ENCODE results near the gene FAM181B.

FAM181B gene

DNA sequence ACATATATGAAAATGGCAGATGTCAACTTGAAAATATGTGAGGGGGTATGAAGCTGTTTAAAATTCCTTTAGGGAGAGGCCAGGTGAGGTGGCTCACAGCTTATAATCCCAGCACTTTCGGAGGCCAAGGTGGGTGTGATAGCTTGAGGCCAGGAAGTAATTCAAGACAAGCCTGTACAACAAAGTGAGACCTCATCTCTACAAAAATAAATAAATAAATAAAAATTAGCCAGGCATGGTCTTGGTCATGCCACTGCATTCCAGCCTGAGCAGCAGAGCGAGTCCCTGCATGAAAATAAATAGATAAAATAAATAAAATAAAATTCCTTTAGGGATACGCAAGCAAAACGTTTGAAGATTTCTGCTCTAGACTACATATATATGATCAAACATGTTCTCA lies 38.1 kb upstream of the FAM181B start:
- no peak overlapping the region for H3K4me3 ChIP-seq (replicated peaks in 1 of 2; ENCODE audit: low read depth in 2 of 2, low read length in 2 of 2)
- DNase-seq (ENCODE audit: low read depth in 2 of 2), result no peak
- TF ChIP-seq, protein P1, sequence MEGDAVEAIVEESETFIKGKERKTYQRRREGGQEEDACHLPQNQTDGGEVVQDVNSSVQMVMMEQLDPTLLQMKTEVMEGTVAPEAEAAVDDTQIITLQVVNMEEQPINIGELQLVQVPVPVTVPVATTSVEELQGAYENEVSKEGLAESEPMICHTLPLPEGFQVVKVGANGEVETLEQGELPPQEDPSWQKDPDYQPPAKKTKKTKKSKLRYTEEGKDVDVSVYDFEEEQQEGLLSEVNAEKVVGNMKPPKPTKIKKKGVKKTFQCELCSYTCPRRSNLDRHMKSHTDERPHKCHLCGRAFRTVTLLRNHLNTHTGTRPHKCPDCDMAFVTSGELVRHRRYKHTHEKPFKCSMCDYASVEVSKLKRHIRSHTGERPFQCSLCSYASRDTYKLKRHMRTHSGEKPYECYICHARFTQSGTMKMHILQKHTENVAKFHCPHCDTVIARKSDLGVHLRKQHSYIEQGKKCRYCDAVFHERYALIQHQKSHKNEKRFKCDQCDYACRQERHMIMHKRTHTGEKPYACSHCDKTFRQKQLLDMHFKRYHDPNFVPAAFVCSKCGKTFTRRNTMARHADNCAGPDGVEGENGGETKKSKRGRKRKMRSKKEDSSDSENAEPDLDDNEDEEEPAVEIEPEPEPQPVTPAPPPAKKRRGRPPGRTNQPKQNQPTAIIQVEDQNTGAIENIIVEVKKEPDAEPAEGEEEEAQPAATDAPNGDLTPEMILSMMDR (IDR thresholded peaks at IDR 0.05; ENCODE audit: low read depth, low read length), result no peak

DNA sequence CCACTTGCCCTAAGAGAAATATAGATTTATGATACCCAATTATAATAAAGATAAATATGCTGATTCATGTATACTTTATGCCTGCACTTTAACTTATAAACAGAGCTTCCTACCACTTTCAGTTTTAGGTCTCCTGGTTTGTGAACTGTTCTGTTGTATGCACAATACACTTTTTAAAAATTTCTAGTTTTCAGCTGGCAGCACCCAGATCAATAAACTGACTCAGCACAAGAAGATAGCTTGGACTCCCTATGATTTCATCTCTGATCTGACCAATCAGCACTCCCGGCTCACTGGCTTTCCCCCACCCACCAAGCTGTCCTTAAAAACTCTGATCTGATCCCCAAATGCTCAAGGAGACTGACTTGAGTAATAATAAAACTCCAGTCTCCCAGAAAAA lies 33.5 kb upstream of the FAM181B start:
- TF ChIP-seq, protein P1 (IDR thresholded peaks at IDR 0.05; ENCODE audit: low read depth, low read length), result no peak
- no peak for DNase-seq (ENCODE audit: low read depth in 2 of 2)
- no peak overlapping the region for H3K4me3 ChIP-seq (replicated peaks in 1 of 2; ENCODE audit: low read depth in 2 of 2, low read length in 2 of 2)

DNA sequence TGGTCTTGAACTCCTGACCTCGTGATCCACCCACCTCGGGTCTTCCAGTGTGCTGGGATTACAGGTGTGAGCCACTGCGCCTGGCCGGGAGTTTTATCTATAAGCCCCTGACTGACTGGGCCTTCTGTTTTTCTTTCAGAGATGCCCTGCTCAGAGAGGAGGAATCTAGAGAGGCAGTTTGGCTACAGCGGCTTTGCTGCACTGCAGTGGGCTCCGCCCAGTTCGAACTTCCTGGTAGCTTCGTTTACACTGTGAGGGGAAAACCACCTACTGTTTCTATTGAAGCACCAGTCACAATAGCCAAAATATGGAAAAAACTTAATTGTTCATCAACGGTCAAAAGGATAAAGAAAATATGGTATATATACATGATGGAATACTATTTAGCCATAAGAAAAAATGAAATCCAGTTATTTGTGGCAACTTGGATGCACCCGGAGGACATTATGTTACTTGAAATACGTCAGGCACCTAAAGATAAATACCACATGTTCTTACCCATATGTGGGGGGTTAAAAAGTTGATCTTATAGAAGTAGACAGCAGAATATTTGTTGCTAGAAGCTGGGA lies 31.9 kb upstream of the FAM181B start:
- DNase-seq (ENCODE audit: low read depth in 2 of 2), result no peak
- TF ChIP-seq, protein P1 (IDR thresholded peaks at IDR 0.05; ENCODE audit: low read depth, low read length), result no peak
- no peak overlapping the region for H3K4me3 ChIP-seq (replicated peaks in 1 of 2; ENCODE audit: low read depth in 2 of 2, low read length in 2 of 2)

DNA sequence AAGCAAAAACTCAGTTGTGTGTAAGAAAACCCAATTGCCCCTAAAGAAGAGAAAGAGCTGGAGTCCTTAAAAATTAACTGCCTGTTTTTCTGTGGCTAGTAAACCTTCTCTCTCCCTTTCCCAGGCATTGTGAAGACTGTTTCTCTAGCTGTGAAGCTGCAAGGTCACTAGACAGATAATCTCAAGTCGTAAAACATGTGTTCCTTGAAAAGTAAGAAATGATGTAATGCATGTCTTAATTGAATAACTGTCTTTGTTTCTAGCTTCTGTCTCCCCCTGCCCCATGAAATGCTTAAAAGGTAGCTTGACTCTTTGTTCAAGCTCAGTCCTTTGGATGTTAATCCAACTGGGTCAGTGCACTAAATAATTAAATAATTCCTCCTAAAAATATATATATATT lies 29.5 kb upstream of the FAM181B start:
- H3K4me3 ChIP-seq (replicated peaks in 1 of 2; ENCODE audit: low read depth in 2 of 2, low read length in 2 of 2), result no peak overlapping the region
- TF ChIP-seq, protein P1 (IDR thresholded peaks at IDR 0.05; ENCODE audit: low read depth, low read length), result no peak
- DNase-seq (ENCODE audit: low read depth in 2 of 2), result no peak

DNA sequence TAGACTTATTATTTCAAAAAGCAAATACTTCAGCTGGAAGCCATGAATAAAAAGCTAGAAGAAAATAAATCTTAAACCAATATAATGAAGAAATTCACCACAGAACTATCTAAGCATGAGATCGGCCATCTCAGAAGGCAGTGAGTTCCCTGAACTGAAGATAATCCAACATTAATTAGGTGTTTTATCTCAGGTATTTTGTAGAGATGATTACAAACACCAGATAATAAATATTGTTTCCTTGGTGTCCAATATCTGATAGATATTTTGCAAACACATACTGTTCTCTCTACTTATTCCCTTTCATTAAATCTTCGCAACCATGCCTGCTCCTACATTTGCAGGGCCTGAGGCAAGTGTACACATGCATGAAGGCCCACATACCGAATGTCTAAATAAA lies 26.0 kb upstream of the FAM181B start:
- TF ChIP-seq, protein P1 (IDR thresholded peaks at IDR 0.05; ENCODE audit: low read depth, low read length), result no peak
- DNase-seq (ENCODE audit: low read depth in 2 of 2), result no peak

DNA sequence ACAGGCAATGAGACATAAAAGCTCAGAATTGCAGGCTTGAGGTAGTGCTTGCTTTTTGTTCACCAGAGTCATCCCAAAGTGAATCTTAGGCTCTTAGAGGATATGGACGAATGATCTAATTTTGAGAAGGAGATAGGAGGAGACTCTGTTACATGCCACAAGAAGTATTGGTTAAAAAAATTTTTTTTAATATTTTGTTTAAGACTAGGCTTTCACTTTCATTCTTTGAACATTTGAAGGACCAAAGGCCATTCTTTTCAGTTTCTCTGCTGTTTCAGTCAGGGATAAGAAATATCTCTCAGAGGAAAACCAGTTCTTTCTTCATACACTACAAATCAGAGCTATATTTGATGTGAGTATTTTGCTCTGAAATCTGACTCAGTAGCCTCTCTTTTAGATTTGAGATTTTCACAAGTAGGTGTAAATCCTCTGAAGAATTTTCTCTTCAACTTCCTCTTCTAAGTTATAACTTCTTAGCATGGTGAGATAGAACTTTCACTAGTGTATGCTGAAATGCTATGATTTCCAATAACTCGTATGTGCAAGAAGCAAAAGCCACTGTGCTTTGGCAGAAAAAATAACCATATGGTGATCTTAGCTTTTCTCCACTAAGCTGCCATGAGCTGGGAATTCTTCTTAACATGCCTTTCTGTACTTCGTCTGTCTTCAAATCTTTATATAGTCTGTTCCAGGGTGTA lies 24.1 kb upstream of the FAM181B start:
- no peak for DNase-seq (ENCODE audit: low read depth in 2 of 2)
- H3K4me3 ChIP-seq (replicated peaks in 1 of 2; ENCODE audit: low read depth in 2 of 2, low read length in 2 of 2), result no peak overlapping the region
- TF ChIP-seq, protein P1 (IDR thresholded peaks at IDR 0.05; ENCODE audit: low read depth, low read length), result no peak

More for the DNA sequence above, 26.0 kb upstream of the FAM181B start:
- H3K4me3 ChIP-seq (replicated peaks in 1 of 2; ENCODE audit: low read depth in 2 of 2, low read length in 2 of 2), result no peak overlapping the region

Data from cardiac fibroblast (primary cell).